H7 (cell line): ENCODE measurements around the gene DUOXA2. TPM values are rescaled to one million over a fixed set of nuclear protein-coding genes. Genes with fewer than 3 reads are reported as not detected.
"Not testable (repeated sequence)": the region's sequence is repeated elsewhere in the genome, so short reads cannot be mapped to it uniquely, and the experiment has no call there.

Experiments used
- DNase-seq: peaks from one replicate; pipeline ENCODE4 v3.0.0; 2012
- H3K27me3 ChIP-seq: 2 replicates; pipeline ENCODE4 v1.6.0; 2011; ENCODE audit warnings: mild to moderate bottlenecking, low read length; ENCODE audit not compliant: control insufficient read depth, insufficient read depth
- H3K36me3 ChIP-seq: replicated peaks from 2 replicates; pipeline ENCODE4 v1.5.1; 2011; ENCODE audit warnings: low read length; ENCODE audit not compliant: control insufficient read depth, insufficient read depth
- H3K4me3 ChIP-seq: 2 replicates; pipeline ENCODE4 v1.5.1; 2011; ENCODE audit warnings: low read depth, mild to moderate bottlenecking, control low read depth, low read length, moderate library complexity; ENCODE audit not compliant: insufficient read depth
- total RNA-seq: library from RNA; depleted of rRNA; stranded (reverse); fragments of >200 nt; shearing (Covaris generic); gene quantifications from 2 replicates; pipeline ENCODE4 v1.2.3, GENCODE V29; 2014

The DUOXA2 gene
- total RNA-seq, 1 experiment from 2014 or later: not detected

- H3K36me3 ChIP-seq: no peaks in the 10 kb centered on the region
- H3K4me3 ChIP-seq: no peak overlapping the region
- no peaks in the 10 kb centered on the region; the same call in 1 of the 2 replicates for H3K27me3 ChIP-seq
- no peak for DNase-seq
These were observed 24.3 kb upstream of the DUOXA2 start for GRCh38 chr15:45089712-45090373.

GRCh38 chr15:45091161-45091560, 23.0 kb upstream of the DUOXA2 start:
- H3K36me3 ChIP-seq: no peaks in the 10 kb centered on the region
- no peak for DNase-seq
- no peak overlapping the region for H3K4me3 ChIP-seq
- no peaks in the 10 kb centered on the region; the same call in 1 of the 2 replicates for H3K27me3 ChIP-seq

- H3K4me3 ChIP-seq: no peak overlapping the region
- DNase-seq: no peak
- no peaks in the 10 kb centered on the region for H3K36me3 ChIP-seq
- H3K27me3 ChIP-seq: no peaks in the 10 kb centered on the region; the same call in 1 of the 2 replicates
These were observed 22.6 kb upstream of the DUOXA2 start for GRCh38 chr15:45091576-45091975.

GRCh38 chr15:45093013-45093412, 21.1 kb upstream of the DUOXA2 start:
- no peak overlapping the region for H3K4me3 ChIP-seq
- DNase-seq: no peak
- H3K36me3 ChIP-seq: no peaks in the 10 kb centered on the region
- no peaks in the 10 kb centered on the region; the same call in 1 of the 2 replicates for H3K27me3 ChIP-seq

GRCh38 chr15:45093622-45094357, 20.3 kb upstream of the DUOXA2 start:
- Histone ChIP-seq H3K27me3 (no peaks in the 10 kb centered on the region; the same call in 1 of the 2 replicates), H3K4me3 (no peak overlapping the region), H3K36me3 (no peaks in the 10 kb centered on the region)
- no peak for DNase-seq

- Histone ChIP-seq H3K27me3 (no peaks in the 10 kb centered on the region; the same call in 1 of the 2 replicates), H3K4me3 (no peak overlapping the region)
These were observed 19.8 kb upstream of the DUOXA2 start for GRCh38 chr15:45094358-45094730.

GRCh38 chr15:45095661-45096060, 18.5 kb upstream of the DUOXA2 start:
- DNase-seq: no peak
- Histone ChIP-seq H3K36me3 (no peaks in the 10 kb centered on the region), H3K4me3 (no peak overlapping the region), H3K27me3 (no peaks in the 10 kb centered on the region; the same call in 1 of the 2 replicates)

More at GRCh38 chr15:45094358-45094730, 19.8 kb upstream of the DUOXA2 start:
- peak; percentile 29 for DNase-seq
- H3K36me3 ChIP-seq: no peaks in the 10 kb centered on the region

- Histone ChIP-seq H3K36me3 (no peaks in the 10 kb centered on the region), H3K4me3 (no peak overlapping the region), H3K27me3 (no peaks in the 10 kb centered on the region; the same call in 1 of the 2 replicates)
- no peak for DNase-seq
These were observed 16.7 kb upstream of the DUOXA2 start for GRCh38 chr15:45097466-45097865.

- H3K36me3 ChIP-seq: no peaks in the 10 kb centered on the region
- H3K4me3 ChIP-seq: no peak overlapping the region
- H3K27me3 ChIP-seq: no peaks in the 10 kb centered on the region
- peak; percentile 18 for DNase-seq
These were observed 14.5 kb upstream of the DUOXA2 start for GRCh38 chr15:45099549-45100165.

- Histone ChIP-seq H3K4me3 (no peak overlapping the region), H3K27me3 (no peaks in the 10 kb centered on the region; the same call in 1 of the 2 replicates), H3K36me3 (no peaks in the 10 kb centered on the region)
- peak; percentile 66 for DNase-seq
These were observed 13.1 kb upstream of the DUOXA2 start for GRCh38 chr15:45100884-45101625.

- peak; percentile 44 for DNase-seq
- Histone ChIP-seq H3K4me3 (no peak overlapping the region), H3K27me3 (no peaks in the 10 kb centered on the region; the same call in 1 of the 2 replicates), H3K36me3 (no peaks in the 10 kb centered on the region)
These were observed 12.4 kb upstream of the DUOXA2 start for GRCh38 chr15:45101749-45102148.

- H3K36me3 ChIP-seq: no peaks in the 10 kb centered on the region
- H3K27me3 ChIP-seq: no peaks in the 10 kb centered on the region; the same call in 1 of the 2 replicates
- no peak overlapping the region for H3K4me3 ChIP-seq
- DNase-seq: peak; percentile 15
These were observed 11.9 kb upstream of the DUOXA2 start for GRCh38 chr15:45102226-45102625.

GRCh38 chr15:45104170-45104569, 10.0 kb upstream of the DUOXA2 start:
- H3K27me3 ChIP-seq, DNase-seq, H3K36me3 ChIP-seq, H3K4me3 ChIP-seq: not testable (repeated sequence)

- Histone ChIP-seq H3K27me3 (peaks cover 19% of the 10 kb centered on the region), H3K4me3 (no peak overlapping the region)
These were observed 8.5 kb upstream of the DUOXA2 start for GRCh38 chr15:45105586-45105985.

More at GRCh38 chr15:45105586-45105985, 8.5 kb upstream of the DUOXA2 start:
- DNase-seq: peak; percentile 21
- H3K36me3 ChIP-seq: no peaks in the 10 kb centered on the region
